ENCODE data around the gene ZNF697.

GRCh38 chr1:119633575-119633974 is 14.5 kb downstream of the ZNF697 start:
- TF ChIP-seq ZNF423 (tag by site-specific recombination; IDR thresholded peaks at IDR 0.05) (no peak), ZBTB17 (tag by site-specific recombination; IDR thresholded peaks at IDR 0.05) (no peak), ZNF311 (tag by site-specific recombination; IDR thresholded peaks at IDR 0.05; ENCODE audit: borderline replicate concordance) (no peak), RBAK (tag by site-specific recombination; IDR thresholded peaks at IDR 0.05) (no peak), ZBTB8A (tag by site-specific recombination; IDR thresholded peaks at IDR 0.05) (no peak)
- TF ChIP-seq, protein P1, sequence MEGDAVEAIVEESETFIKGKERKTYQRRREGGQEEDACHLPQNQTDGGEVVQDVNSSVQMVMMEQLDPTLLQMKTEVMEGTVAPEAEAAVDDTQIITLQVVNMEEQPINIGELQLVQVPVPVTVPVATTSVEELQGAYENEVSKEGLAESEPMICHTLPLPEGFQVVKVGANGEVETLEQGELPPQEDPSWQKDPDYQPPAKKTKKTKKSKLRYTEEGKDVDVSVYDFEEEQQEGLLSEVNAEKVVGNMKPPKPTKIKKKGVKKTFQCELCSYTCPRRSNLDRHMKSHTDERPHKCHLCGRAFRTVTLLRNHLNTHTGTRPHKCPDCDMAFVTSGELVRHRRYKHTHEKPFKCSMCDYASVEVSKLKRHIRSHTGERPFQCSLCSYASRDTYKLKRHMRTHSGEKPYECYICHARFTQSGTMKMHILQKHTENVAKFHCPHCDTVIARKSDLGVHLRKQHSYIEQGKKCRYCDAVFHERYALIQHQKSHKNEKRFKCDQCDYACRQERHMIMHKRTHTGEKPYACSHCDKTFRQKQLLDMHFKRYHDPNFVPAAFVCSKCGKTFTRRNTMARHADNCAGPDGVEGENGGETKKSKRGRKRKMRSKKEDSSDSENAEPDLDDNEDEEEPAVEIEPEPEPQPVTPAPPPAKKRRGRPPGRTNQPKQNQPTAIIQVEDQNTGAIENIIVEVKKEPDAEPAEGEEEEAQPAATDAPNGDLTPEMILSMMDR (tag by site-specific recombination; IDR thresholded peaks at IDR 0.05), result no peak
